Inferior parietal cortex (tissue), 1 donor: ENCODE data around the gene MYB.
"Not testable (repeated sequence)": the region's sequence is repeated elsewhere in the genome, so short reads cannot be mapped to it uniquely, and the experiment has no call there.

Experiments used
- DNase-seq: peaks from one replicate; pipeline ENCODE4 v3.0.0-alpha.2; 2016; ENCODE audit errors: extremely low spot score

The MYB gene

DNA sequence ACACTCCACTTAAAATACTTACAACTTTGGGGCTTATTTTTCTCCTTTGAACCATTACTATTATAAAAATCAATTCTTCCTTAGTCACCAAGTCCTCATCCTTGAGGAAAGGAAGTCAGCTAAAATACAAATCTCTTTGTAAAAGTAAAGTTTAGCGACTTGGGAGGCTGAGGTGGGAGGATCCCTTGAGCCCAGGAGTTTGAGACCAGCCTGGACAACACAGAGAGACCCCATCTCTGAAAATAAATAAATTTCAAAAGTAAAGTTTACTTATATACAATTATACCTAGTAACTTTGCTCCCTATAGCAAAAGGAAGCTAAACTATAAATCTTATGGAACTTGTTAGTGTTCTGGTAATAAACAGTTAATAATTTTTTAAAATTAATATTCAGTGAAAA is 40.4 kb downstream of the MYB start:
- no peak for DNase-seq

DNA sequence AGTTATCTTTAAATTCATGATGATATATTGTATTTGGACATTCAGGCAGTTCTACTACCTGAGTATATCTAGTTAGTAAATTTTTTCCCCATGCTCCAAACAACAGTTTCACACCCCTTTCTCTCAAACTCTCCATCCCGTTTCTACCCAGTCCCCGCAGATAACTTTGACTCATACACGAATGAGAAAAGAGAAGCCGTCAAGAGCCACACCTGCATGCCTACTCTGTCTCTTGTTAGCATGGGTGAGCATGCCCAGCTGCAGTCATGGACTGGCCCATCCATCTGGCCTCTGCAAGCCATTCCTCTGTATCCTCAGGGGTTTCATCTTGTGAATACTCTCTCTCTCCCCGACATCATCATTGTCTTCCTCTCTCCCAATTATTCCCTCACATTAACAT is 41.5 kb downstream of the MYB start:
- no peak for DNase-seq

DNA sequence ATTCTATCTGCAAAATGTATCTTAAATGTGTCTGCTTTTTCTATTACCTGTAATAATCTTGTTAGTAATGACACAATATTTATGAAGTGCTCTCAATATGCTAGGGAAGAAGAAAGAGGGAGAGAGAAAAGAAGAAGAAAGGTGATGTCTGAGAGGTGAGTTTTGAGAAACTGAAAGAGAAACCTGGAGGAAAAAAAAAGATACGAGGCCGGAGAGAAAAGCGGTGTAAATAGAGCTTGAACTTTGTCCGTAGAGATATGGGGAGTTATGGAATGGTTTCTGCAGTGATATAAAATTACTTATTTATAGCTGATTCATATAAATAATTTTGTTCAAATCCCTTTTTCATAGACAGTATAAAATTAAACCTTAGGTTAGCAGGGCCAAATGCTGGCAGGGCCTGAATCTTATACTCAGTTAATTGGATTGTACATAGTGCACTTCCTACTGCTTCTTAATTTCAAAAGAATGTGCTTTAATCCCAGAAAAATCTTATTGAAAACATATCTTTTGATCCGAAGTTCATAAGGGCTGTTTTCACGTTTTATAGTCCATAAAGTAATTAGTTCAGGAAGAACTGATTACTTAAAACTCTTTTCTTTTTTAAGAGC is 43.0 kb downstream of the MYB start:
- no peak for DNase-seq

DNA sequence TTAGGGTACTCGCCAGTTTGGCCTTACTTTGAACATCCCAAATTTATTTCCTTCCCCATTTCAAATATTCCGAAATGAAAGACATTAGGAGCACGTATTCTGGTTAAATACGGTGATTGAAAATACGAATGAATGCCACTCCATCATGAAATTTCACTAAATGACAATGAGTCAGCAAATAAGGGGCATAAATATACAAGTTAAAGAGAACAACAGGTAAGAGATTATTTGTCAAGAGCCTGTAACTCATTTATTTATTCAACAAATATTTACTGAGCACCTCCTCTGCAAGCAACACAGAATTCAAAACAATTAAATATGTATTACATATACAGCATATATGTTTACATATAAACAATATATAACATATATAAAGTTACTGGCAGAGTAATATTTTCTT is 44.8 kb downstream of the MYB start:
- DNase-seq = no peak

DNA sequence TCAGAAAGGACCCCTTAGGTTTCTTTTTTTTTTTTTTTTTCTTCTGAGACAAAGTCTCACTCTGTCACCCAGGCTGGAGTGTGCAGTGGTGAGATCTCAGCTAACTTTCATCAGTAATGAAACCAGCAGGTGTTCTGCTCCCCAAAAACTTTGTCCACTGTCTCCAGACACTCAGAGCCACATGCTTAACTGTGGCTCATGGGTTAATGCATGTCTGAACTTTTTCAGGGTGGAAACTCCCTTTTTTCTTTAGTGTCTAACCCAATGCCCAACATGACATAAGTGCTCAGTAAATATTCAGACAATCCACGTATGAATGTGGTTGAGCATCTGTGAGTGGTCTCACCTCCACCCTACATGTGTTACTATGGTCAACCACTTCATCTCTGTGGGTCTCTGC is 45.4 kb downstream of the MYB start:
- no peak for DNase-seq

DNA sequence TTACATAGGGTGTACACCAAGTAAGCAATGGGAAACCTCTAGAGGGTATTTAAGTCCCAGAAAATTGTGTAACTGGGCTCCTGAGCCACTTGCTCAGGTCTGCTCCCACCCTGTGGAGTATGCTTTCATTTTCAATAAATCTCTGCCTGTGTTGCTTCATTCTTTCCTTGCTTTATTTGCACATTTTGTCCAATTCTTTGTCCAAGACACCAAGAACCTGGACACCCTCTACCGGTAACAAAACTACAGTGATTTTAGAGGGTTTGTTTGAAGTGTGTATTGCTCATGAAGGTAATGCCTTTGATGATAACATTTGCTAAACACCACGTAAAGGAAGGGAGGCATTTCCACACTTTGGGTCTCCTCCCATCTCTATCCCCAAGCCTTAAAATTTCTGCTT is 46.2 kb downstream of the MYB start:
- no peak for DNase-seq

DNA sequence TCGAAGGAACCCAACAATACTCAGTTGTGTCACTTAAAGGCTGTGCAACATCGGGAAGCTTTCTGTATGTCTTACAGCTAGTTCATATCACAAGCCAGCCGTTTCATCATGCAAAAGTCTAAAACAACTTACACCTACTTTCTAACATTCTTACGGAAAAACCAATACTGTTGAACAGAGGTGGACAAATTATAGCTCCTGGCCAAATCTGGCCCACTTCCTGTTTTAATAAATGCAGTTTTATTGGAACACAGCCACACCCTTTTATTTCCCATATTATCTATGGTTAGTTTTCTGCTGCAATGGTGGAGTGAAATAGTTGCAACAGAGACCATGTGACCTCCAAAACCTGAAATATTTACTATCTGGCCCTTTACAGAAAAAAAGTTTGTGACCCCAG is 46.6 kb downstream of the MYB start:
- DNase-seq = no peak

DNA sequence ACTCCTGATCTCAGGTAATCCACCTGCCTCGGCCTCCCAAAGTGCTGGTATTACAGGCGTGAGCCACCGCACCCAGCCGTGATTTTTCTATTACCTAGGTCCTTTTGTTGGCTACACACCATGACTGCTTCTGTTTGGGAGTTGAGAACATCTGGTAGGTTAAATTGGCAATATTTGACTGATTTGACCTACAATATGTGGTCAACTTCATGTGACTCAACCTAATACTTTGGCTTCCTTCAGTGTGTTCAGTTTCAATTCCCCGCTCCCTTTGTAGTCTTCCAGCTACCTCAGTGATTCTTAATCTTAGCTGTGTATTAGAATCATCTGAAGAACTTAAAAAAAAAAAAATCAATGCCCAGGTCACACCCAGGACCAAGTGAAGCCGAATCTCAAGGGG is 47.4 kb downstream of the MYB start:
- no peak for DNase-seq

DNA sequence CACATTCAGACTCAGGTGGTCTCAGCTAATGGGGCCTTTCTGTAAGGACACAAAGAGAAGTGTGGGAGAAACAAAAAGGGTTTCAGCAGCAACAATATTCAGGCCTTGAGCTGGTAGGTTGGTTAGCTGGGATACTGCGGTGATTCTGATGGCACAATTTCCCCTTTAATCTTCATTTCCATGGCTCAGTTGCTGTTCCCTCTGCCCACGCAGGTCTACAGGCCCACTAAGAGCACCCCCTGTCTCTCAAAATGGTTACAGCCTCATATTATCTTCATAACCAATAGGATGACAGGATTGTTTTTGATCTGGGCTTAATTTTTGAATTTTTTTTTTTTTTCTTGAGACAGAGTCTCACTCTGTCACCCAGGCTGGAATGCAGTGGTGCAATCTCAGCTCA is 48.9 kb downstream of the MYB start:
- DNase-seq = no peak

DNA sequence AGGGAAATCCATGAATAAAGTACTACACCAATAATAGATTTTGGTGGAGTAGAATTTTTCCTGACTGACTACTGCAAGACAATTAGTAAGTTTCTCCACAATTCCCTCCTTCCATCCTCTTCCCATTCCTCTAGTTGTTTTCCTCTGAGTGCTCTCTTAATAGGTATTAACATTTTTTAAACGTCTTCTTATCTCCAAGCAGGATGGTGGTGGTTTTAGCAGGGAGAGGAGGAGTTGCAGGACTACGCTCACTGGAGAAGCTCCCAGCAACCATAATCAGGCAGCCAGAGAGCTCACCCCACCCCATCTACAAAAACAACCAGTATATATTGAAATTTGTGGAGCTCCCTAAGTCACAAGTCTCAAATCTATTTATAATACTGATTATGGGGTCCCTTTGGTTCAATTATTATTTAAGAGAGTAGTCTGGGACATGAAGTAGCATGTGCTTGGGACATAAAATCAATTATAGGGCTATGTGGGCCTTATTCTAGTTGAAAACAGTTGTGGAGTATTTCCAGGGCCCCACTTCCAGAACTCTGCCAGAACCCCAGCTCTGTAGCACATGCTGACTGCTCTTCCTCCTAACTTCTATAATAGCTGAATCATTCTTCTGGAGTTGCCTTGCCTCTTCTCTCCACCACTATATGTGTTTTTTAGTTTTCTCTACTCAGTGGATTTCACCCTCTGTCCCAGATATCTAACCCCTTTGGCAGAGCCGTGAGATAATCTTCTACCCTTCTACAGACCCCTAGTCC is 49.8 kb downstream of the MYB start:
- no peak for DNase-seq

DNA sequence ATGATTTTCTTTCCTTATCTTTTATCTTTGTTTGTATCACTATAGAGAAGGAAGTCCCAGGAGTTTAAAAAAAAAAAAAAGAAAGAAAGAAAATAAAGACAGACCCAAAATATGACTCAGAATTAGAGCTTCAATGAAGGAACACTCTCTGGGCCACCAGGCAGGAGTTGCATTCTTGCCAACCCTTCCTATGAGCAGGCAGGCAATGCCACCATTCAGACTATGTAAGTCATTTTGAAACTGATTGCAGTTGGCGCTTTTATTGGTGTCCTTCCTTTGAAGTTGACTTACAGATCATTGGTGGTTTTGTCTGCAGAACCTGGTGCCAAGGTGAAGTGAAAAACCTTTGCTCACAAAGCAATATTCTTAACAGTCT is 50.3 kb downstream of the MYB start:
- DNase-seq = no peak

DNA sequence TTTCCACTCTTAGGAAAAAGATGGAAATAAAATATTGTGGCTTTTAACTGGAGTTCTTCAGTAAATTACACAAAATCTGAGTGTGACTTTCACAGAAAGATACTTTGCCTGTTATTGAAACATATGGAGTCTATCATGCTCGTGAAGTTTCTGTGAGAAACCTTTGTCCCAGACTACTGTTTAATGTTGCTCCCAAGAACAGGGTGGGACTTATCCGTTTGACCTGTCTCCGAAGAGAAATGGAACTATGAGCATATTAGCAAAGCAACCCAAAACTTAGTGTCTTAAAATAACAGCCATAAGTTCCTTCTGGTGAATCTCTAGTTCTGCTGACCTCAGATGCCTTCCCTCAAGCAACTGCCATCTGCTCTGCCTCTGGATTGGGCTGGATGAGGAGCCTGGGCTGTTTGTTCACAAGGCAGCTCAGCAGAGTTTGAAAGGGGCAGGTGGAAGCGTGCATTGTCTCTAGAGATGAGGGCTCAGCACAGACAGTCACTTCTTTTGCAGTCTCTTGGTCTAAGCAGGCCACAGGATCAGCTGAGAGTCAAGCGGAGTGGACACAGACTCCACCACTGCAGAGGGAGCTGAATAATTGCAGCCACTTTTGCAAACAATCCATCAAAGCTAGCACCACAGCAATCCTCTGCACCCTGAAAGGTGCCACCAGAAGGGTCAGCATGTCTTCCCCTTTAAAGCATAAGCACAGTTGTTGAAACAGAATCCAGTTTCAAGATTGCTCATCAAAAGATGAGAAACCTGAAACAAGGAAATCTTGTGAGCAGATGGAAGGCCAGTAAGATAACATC is 52.8 kb downstream of the MYB start:
- no peak for DNase-seq

DNA sequence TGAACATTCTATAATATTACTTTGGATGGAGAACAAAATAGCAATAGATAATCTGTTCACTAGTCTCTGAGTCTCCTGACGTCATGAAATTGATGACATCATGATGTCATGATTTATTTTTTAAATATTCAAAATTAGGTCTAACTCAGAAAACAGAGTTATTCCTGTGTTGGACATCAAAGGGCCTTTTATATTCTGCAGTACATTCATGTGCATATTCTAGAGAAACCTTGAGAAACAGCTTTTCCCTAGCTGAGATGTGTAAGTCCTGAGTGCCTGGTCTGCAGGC is 53.3 kb downstream of the MYB start:
- DNase-seq = no peak

DNA sequence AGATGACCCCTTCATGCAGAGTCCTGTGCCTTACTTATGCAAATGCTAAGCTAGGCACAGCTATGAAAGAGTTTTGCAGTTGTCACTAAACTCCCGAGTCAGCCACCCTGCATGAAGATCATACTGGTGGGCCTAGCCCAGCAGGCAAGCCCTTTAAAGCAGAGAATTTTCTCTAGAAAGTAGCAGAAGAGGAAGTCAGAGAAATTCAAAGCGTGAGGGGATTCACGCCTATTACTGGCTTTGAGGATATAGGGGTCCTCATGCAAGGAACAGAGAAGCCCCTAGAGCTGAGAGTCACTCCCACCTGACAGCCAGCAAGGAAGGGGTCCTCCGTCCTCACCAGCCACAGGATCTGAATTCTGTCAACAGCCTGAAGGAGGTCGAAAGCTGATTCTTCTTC is 54.6 kb downstream of the MYB start:
- no peak for DNase-seq

DNA sequence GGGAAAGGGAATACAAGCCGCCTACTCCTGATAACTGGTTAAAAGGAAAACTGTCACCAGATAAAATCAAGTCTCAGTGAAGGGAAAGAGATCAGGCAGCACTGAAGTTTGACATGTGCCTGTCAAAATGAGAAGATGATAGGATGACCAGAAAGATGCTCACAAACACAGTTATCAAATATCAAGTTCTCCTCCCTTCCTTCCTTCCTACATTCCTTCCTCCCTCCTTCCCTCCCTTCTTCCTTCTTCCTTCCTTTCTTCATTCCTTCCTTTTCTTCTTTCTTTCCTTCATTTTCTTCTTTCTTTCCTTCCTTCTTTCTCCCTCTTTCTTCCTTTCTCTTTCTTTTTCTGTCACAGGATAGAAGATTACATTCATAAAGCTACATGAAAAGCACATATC is 55.2 kb downstream of the MYB start:
- DNase-seq = no peak

DNA sequence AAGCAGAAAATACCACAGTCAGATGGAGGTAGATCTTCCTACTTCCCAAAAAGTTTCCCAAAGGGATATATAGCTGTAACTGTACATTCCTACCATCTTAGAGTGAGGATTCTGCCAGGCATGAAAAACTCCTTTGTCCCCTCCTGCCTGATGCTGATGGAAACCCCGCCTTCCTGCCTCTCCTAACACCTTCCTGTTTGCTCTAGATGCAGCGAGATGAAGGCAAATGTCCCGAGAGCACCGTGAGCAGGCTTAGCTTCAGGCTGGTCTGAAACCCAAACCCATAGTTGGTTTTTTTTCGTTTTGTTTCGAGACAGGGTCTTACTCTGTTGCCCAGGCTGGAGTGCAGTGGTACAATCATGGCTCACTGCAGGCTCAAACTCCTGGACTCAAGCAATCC is 55.6 kb downstream of the MYB start:
- no peak for DNase-seq

DNA sequence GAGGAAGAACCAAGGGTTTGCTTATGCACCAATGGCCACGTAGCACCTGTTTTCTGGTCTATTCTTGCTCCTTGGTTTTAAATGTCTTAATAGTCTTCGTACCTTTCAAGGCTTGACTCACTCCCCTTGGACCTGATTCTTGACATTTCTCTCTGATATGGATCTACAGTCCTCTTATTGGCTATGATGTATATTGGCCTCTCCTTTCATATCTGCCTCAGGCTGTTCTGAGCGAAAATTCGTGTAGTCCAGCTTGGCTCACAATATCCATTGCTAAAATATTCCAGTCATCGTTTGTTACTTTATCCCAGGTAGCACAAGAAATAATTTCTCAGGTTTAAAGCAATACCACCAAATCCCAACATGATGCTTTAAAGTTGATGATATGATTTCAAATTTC is 59.6 kb downstream of the MYB start:
- DNase-seq = no peak

DNA sequence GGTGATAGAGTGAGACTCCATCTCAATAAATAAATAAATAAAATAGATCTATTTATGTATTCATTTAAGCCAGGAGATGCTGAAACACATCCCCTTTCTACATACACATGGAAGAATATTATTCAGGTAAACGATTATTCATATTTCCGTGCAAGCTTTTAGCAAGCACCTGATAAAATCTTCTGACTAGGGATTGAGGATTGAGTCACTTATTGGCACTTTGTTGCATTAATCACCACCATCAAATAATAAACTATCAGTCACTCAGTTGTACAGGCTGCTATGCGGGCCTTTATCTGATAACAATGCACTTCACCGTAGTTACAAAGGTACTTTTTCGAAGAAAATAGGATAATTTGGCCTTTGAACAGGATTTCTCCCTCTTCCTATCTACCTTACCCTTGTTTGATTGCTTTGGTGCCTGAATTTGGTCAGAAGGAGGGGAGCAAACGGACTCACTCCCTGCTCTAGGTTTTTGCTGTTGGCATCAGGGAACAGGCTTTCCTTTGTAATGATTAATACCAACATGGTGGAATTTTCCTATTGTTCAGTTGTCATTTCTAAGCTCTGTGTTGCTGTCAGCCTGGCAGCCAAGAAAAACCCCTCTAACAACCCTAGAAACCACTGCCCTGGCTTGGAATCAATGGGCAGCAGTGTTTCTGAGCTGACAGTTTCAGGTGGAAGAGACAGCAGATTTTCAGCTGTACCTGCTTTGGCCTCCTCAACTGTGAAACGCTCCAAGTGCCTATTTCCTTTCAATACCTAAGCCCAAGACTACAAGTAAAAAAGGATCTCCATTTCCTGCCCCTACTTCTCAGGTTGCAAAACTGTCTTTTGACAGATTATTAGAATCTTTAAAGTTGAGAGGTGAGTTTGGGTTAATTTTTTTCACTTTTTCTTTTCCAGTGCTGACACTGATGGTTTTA is 63.0 kb downstream of the MYB start:
- no peak for DNase-seq

DNA sequence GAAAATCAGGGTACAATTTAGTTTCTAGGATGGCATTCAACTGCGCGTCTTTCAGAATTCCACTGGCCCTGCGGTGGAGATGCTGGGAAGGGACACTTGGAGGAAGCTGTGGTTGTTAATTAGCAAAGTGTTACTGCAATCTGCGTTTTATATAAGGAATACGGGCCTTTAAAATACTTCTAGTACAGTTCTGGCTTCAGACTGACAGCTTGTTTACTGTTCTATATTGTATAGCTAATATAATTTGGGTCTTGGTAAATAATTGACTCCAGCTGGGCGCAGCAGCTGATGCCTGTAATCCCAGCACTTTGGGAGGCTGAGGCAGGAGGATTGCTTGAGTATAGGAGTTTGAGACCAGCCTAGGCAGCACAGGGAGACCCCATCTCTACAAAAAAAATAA is 63.7 kb downstream of the MYB start:
- no peak for DNase-seq

DNA sequence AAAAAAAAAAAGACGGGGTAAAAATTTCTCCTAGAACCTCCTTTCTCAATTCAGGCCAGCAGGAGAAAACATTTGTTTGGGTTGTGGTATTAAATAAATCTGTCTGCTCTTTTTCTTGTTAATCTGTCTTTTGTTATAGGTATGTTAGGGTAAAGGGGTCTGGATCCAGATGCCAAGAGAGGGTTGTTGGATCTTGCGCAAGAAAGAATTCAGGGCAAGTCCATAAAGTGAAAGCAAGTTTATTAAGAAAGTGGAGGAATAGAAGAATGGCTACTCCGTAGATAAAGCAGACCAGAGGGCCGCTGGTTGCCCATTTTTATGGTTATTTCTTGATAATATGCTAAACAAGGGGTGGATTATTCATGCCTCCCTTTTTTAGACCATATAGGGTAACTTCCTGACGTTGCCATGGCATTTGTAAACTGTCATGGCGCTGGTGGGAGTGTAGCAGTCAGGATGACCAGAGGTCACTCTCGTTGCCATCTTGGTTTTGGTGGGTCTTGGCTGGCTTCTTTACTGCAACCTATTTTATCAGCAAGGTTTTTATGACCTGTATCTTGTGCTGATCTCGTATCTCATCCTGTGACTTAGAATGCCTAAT is 65.4 kb downstream of the MYB start:
- DNase-seq = not testable (repeated sequence)

DNA sequence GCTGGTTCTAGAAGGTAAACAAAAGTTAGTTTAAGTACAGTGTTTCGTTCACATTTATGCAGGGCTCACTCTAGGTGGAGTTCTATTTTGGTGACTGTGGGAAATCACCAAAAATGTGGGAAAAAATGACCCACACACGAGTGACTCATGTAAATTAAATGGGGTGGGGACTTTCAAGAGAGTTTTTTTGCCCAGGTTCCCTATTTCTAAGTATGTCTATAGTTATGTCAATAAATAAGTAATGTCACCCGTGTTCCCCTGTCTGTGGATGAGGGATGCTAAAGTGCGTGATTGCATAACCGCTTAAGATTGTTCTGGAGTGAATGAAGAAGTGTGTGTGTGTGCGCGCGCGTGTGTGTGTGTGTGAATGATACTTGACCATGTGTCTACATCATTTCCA is 69.1 kb downstream of the MYB start:
- DNase-seq = no peak
